ENCODE results near the gene E2F7.

- TF ChIP-seq, protein P1, sequence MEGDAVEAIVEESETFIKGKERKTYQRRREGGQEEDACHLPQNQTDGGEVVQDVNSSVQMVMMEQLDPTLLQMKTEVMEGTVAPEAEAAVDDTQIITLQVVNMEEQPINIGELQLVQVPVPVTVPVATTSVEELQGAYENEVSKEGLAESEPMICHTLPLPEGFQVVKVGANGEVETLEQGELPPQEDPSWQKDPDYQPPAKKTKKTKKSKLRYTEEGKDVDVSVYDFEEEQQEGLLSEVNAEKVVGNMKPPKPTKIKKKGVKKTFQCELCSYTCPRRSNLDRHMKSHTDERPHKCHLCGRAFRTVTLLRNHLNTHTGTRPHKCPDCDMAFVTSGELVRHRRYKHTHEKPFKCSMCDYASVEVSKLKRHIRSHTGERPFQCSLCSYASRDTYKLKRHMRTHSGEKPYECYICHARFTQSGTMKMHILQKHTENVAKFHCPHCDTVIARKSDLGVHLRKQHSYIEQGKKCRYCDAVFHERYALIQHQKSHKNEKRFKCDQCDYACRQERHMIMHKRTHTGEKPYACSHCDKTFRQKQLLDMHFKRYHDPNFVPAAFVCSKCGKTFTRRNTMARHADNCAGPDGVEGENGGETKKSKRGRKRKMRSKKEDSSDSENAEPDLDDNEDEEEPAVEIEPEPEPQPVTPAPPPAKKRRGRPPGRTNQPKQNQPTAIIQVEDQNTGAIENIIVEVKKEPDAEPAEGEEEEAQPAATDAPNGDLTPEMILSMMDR (IDR thresholded peaks at IDR 0.05; ENCODE audit: poor library complexity, severe bottlenecking), result no peak
- TF ChIP-seq POLR2AphosphoS5 (IDR thresholded peaks at IDR 0.05) (no peak), EP300 (conservative IDR thresholded peaks at IDR 0.05; ENCODE audit: poor library complexity, severe bottlenecking) (no peak), EZH2 (IDR thresholded peaks at IDR 0.05; ENCODE audit: borderline replicate concordance, insufficient read depth, low read length, poor library complexity, severe bottlenecking) (no peak), TAF1 (IDR thresholded peaks at IDR 0.05; ENCODE audit: low read depth) (no peak), REST (IDR thresholded peaks at IDR 0.05; ENCODE audit: borderline replicate concordance) (no peak)
Measured at GRCh38 chr12:77058740-77059139, 6.6 kb downstream of the E2F7 start.

Data from neural cell (in vitro differentiated cells).